ENCODE measurements around the gene FAM170B. TPM values are rescaled to one million over a fixed set of nuclear protein-coding genes. Genes with fewer than 3 reads are reported as not detected.

The FAM170B gene
- total RNA-seq, 4 donors from 2014 or later: not detected

DNA sequence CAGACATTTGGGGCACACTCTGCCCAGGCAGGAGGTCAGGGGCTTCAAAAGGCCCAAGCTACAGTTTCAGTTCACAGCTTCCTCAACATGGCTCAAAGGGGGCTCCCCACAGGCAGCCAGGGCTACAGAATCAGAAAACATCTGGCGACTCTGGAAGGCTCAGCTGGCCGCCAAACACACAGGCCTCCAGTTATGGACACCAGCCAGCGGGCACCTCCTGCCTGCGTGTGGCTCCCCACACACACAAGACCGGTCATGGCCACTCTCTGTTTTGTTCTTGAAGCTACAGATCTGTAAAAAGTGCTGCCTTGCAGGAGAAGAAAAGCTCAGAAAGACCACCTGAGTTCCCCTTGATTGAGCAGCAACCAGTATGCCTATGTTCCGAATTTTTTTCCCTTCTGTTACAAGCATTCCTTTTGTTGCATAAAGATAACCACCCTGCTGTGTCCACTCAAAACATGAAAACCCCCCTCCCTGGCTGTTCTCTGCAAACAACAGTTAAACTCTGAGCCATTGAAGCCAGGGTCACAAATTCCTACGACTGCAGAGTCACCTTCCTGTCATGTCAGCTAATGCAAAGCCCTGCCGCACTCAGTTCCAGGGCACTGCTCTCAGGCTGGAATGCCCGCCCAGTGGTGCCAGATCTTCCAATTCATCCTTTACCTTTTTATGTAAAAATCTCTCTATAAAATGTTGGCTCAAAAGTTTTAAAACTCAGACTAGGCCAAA is 52.1 kb downstream of the FAM170B start:
- Histone ChIP-seq H3K4me3 (no peak overlapping the region), H3K36me3 (no peaks in the 10 kb centered on the region), H3K27me3 (no peaks in the 10 kb centered on the region), H3K9me3 (no peaks in the 10 kb centered on the region), H3K4me1 (peaks cover 22 to 40% of the 10 kb centered on the region in 2 donors), H3K27ac (no peak overlapping the region)
- DNase-seq: no peak
- TF ChIP-seq, protein P1, sequence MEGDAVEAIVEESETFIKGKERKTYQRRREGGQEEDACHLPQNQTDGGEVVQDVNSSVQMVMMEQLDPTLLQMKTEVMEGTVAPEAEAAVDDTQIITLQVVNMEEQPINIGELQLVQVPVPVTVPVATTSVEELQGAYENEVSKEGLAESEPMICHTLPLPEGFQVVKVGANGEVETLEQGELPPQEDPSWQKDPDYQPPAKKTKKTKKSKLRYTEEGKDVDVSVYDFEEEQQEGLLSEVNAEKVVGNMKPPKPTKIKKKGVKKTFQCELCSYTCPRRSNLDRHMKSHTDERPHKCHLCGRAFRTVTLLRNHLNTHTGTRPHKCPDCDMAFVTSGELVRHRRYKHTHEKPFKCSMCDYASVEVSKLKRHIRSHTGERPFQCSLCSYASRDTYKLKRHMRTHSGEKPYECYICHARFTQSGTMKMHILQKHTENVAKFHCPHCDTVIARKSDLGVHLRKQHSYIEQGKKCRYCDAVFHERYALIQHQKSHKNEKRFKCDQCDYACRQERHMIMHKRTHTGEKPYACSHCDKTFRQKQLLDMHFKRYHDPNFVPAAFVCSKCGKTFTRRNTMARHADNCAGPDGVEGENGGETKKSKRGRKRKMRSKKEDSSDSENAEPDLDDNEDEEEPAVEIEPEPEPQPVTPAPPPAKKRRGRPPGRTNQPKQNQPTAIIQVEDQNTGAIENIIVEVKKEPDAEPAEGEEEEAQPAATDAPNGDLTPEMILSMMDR (IDR thresholded peaks at IDR 0.05 in 4 of 5, conservative IDR thresholded peaks at IDR 0.05 in 1 of 5): no peak
- no peak for TF ChIP-seq POLR2A (IDR thresholded peaks at IDR 0.05)
- no peak for ATAC-seq
- in situ Hi-C loops (cut with MboI; ENCODE audit: low sequenced_read_pairs in 4 of 4): no loop called here
- intact Hi-C loops (cut with DNase I; ENCODE audit: low total_unique reads): no loop called here

Other genes starting within 250 kb of the FAM170B start
- gene LRRC18, start 194.2 kb downstream of the FAM170B start, total RNA-seq: not detected
- 1 to 10 TPM; 1.8 to 4.0 (median 2.6) TPM for gene VSTM4, start 18.5 kb downstream of the FAM170B start, total RNA-seq
- gene TMEM273, start 54.4 kb upstream of the FAM170B start, total RNA-seq: 10 to 100 TPM in 1 of 4 donors, 1 to 10 TPM in 3; 4.9 to 11.2 (median 7.8) TPM
- 100 to 1,000 TPM in 1 of 4 donors, 10 to 100 TPM in 3; 26.5 to 208 (median 69.6) TPM for gene C10orf71, start 165.1 kb upstream of the FAM170B start, total RNA-seq

All from gastrocnemius medialis (tissue), 4 donors.